A673 (cell line): ENCODE measurements around the gene RALGAPB. TPM values are rescaled to one million over a fixed set of nuclear protein-coding genes. Genes with fewer than 3 reads are reported as not detected.
"Not testable (repeated sequence)": the region's sequence is repeated elsewhere in the genome, so short reads cannot be mapped to it uniquely, and the experiment has no call there.

Experiments
- BruUV-seq: library from RNA; stranded (reverse); fragments of 400-500 nt; replicated peaks from 2 replicates; lab custom pipeline; 2021; lab: Mats Ljungman, UMichigan
- CTCF ChIA-PET: fragments of 300-600 bp; sonication (Branson Sonifier 250); formaldehyde crosslinking; loops from one replicate; lab custom pipeline; 2022; ENCODE audit warnings: antibody characterized with exemption; lab: Charles Lee
- POLR2A ChIA-PET: fragments of 300-600 bp; sonication (Branson Sonifier 250); formaldehyde crosslinking; loops from one replicate; lab custom pipeline; 2022; ENCODE audit warnings: antibody characterized with exemption; ENCODE audit not compliant: low non-redundant PET; lab: Charles Lee
- DNase-seq: peaks from one replicate; pipeline ENCODE4 v3.0.0-alpha.2; 2015; ENCODE audit warnings: low spot score
- H3K27ac ChIP-seq: fragments of 200-600 bp; sonication (generic); 2 replicates; pipeline ENCODE4 v1.5.1; 2016; ENCODE audit warnings: mixed run types, low read depth, mild to moderate bottlenecking, mixed read lengths, antibody characterized with exemption, low read length; ENCODE audit not compliant: poor library complexity, severe bottlenecking
- H3K27me3 ChIP-seq: fragments of 200-600 bp; sonication (generic); replicated peaks from 2 replicates; pipeline ENCODE4 v1.6.1; 2017; ENCODE audit warnings: mixed run types, low read depth, mild to moderate bottlenecking, mixed read lengths, antibody characterized with exemption, low read length; ENCODE audit not compliant: insufficient read depth, poor library complexity
- H3K36me3 ChIP-seq: fragments of 200-600 bp; sonication (generic); 2 replicates; pipeline ENCODE4 v1.6.1; 2016; ENCODE audit warnings: mixed run types, mild to moderate bottlenecking, mixed read lengths, antibody characterized with exemption, low read length; ENCODE audit not compliant: insufficient read depth, poor library complexity, severe bottlenecking
- H3K4me1 ChIP-seq: fragments of 200-600 bp; sonication (generic); 2 replicates; pipeline ENCODE4 v1.6.1; 2017; ENCODE audit warnings: mixed run types, mild to moderate bottlenecking, mixed read lengths, antibody characterized with exemption, low read length; ENCODE audit not compliant: insufficient read depth, poor library complexity, severe bottlenecking
- H3K4me3 ChIP-seq: fragments of 200-600 bp; sonication (generic); 2 replicates; pipeline ENCODE4 v1.5.1; 2016; ENCODE audit warnings: low read depth, mixed run types, mild to moderate bottlenecking, mixed read lengths, low read length; ENCODE audit not compliant: poor library complexity, severe bottlenecking
- H3K9me3 ChIP-seq: fragments of 200-600 bp; sonication (generic); 2 replicates; pipeline ENCODE4 v1.6.1; 2016; ENCODE audit warnings: mixed run types, low read depth, mild to moderate bottlenecking, mixed read lengths, antibody characterized with exemption, low read length; ENCODE audit not compliant: poor library complexity, severe bottlenecking
- EZH2 ChIP-seq: fragments of 200-600 bp; sonication (generic); IDR thresholded peaks from 2 replicates; pipeline ENCODE4 v1.6.1; 2017; ENCODE audit warnings: borderline replicate concordance, low read depth, mild to moderate bottlenecking, mixed read lengths, antibody characterized with exemption, low read length; ENCODE audit not compliant: poor library complexity, severe bottlenecking
- intact Hi-C: fragments of 100-400 bp; cut with micrococcal nuclease; formaldehyde crosslinking; loops from one replicate; pipeline ENCODE4 v1.10.0; 2022; ENCODE audit not compliant: unreplicated experiment
- total RNA-seq: library from RNA; stranded (reverse); gene quantifications from 2 replicates; pipeline ENCODE4 v1.2.3, GENCODE V29; 2021
- TF ChIP-seq, protein P1 (sequence below): fragments of 300-800, 200-600 bp; sonication (generic); conservative IDR thresholded peaks from 2 replicates; pipeline ENCODE4 v1.5.1; 2017; ENCODE audit warnings: low read depth, mild to moderate bottlenecking, antibody characterized with exemption, low read length, moderate library complexity, mixed read lengths

The RALGAPB gene
- total RNA-seq, 1 experiment from 2014 or later = 34.4 TPM

DNA sequence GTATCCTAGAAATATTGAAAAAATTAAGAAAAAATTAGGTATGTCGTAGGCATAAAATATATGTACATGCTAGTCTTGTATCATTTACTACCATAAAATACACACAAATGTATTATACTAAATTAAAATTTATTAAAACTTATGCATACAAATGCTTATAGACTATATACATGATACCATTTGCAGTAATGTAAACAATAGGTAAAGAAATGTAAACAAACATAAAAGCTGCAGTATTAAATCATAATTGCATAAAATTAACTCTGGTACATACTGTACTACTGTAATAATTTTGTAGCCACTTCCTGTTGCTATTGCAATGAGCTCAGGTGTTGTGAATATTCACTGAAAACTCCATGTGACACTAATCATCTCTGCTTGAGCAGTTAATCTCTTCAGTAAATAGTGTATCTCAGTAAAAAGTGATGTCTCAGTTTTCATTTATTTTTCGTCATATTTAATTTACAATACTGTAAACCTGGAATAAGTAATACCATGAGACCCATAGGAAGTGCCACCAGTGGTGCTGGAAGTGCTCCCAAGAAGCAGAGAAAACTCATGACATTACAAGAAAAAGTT, 29.3 kb downstream of the RALGAPB start:
- peaks cover 13% of the 10 kb centered on the region for H3K36me3 ChIP-seq
- no TSS peak for BruUV-seq

DNA sequence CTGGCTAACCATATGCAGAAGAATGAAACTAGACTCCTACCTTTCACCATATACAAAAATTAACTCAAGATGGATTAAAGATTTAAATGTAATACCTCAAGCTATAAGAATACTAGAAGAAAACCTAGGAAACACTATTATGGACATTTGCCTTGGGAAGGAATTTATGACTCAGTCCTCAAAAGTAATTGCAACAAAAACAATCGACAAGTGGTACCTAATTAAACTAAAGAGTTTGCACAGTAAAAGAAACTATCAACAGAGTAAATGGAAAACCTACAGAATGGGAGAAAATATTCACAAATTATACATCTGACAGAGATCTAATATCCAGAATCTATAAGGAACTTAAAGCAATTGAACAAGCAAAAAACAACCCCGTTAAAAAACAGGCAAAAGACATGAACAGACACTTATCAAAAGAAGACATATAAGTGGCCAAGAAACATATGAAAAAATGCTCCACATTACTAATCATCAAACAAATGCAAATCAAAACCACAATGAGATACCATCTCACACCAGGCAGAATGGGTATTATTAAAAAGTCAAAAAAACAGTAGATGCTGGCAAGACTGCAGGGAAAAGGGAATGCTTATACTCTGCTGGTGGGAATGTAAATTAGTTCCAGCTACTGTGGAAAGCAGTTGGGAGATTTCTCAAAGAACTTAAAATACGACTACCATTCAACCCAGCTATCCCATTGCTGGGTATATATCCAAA, 31.9 kb downstream of the RALGAPB start:
- intact Hi-C loops = no loop called here
- no peak overlapping the region for H3K4me3 ChIP-seq
- TF ChIP-seq, protein P1, sequence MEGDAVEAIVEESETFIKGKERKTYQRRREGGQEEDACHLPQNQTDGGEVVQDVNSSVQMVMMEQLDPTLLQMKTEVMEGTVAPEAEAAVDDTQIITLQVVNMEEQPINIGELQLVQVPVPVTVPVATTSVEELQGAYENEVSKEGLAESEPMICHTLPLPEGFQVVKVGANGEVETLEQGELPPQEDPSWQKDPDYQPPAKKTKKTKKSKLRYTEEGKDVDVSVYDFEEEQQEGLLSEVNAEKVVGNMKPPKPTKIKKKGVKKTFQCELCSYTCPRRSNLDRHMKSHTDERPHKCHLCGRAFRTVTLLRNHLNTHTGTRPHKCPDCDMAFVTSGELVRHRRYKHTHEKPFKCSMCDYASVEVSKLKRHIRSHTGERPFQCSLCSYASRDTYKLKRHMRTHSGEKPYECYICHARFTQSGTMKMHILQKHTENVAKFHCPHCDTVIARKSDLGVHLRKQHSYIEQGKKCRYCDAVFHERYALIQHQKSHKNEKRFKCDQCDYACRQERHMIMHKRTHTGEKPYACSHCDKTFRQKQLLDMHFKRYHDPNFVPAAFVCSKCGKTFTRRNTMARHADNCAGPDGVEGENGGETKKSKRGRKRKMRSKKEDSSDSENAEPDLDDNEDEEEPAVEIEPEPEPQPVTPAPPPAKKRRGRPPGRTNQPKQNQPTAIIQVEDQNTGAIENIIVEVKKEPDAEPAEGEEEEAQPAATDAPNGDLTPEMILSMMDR = no peak
- no peak for TF ChIP-seq EZH2
- ChIA-PET CTCF (no interaction called here), POLR2A (no interaction called here)
- peaks cover 20% of the 10 kb centered on the region for H3K36me3 ChIP-seq
- no peaks in the 10 kb centered on the region for H3K9me3 ChIP-seq
- no peak for DNase-seq
- H3K4me1 ChIP-seq = no peaks in the 10 kb centered on the region
- no peaks in the 10 kb centered on the region for H3K27me3 ChIP-seq
- H3K27ac ChIP-seq = no peak overlapping the region
- no TSS peak for BruUV-seq

More for the DNA sequence above, 29.3 kb downstream of the RALGAPB start:
- POLR2A ChIA-PET = no interaction called here
- TF ChIP-seq EZH2 = no peak
- TF ChIP-seq, protein P1 = no peak
- intact Hi-C loops = no loop called here
- Histone ChIP-seq H3K27me3 (no peaks in the 10 kb centered on the region), H3K9me3 (no peaks in the 10 kb centered on the region), H3K4me1 (no peaks in the 10 kb centered on the region), H3K4me3 (no peak overlapping the region), H3K27ac (no peak overlapping the region)
- DNase-seq = no peak
- CTCF ChIA-PET = no interaction called here

DNA sequence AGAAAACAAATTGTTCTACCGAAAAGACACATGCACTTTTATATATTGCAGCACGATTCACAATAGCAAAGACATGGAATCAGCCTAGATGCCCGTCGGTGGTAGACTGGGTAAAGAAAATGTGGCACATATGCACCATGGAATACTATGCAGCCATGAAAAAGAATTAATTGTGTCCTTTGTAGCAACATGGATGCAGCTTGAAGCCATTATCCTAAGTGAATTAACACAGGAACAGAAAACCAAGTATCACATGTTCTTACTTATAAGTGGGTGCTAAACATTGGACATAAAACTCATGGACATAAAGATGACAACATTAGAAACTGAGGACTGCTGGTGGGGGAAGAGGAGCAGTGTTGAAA, 32.4 kb downstream of the RALGAPB start:
- no TSS peak for BruUV-seq

DNA sequence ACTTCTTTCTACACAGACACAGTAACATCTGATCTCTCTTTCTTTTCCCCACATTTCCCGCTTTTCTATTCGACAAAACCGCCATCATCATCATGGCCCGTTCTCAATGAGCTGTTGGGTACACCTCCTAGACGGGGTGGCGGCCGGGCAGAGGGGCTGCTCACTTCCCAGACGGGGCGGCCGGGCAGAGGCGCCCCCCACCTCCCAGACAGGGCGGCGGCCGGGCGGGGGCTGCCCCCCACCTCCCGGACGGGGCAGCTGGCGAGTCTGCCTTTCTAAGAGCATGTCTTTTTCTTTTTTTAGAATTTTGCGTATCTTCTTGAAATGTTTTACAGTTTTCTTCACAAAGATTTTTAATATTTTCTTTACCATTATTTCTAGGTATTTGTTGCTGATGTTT, 39.1 kb downstream of the RALGAPB start:
- H3K27ac ChIP-seq, H3K4me1 ChIP-seq, POLR2A ChIA-PET, H3K4me3 ChIP-seq, BruUV-seq, DNase-seq, H3K9me3 ChIP-seq, CTCF ChIA-PET, intact Hi-C loops, H3K27me3 ChIP-seq: not testable (repeated sequence)
- H3K36me3 ChIP-seq = peaks cover 18% of the 10 kb centered on the region

More for the DNA sequence above, 32.4 kb downstream of the RALGAPB start:
- Histone ChIP-seq H3K4me3 (no peak overlapping the region), H3K9me3 (no peaks in the 10 kb centered on the region), H3K27ac (no peak overlapping the region), H3K36me3 (peaks cover 24% of the 10 kb centered on the region), H3K27me3 (no peaks in the 10 kb centered on the region), H3K4me1 (no peaks in the 10 kb centered on the region)
- TF ChIP-seq, protein P1 = no peak
- no peak for DNase-seq
- CTCF ChIA-PET = no interaction called here
- intact Hi-C loops = no loop called here
- POLR2A ChIA-PET = no interaction called here
